HepG2 (cell line): ENCODE data around the gene DDIT4. TPM values are rescaled to one million over a fixed set of nuclear protein-coding genes. Genes with fewer than 3 reads are reported as not detected.

ENCODE experiments used
- CBX2 ChIP-seq, 2 experiments: fragments of 200-600 bp in 1 of 2; sonication (generic); formaldehyde crosslinking in 1 of 2; IDR thresholded peaks; 2 replicates each; pipeline versions ENCODE4 v1.7.0 to v1.8.1; 2018 to 2022; ENCODE audit warnings: low read depth in 2 of 2, low read length in 1 of 2, mild to moderate bottlenecking in 1 of 2, missing genetic modification reagents in 1 of 2
- FIP1L1 ChIP-seq: fragments of 200-400 bp; formaldehyde crosslinking; IDR thresholded peaks from 2 replicates; pipeline ENCODE4 v1.6.1; 2018; ENCODE audit warnings: low read depth, mild to moderate bottlenecking, low read length, moderate library complexity, borderline replicate concordance; ENCODE audit not compliant: insufficient read depth
- FUBP1 ChIP-seq: sonication (generic); formaldehyde crosslinking; IDR thresholded peaks from 2 replicates; pipeline ENCODE4 v1.5.1; 2020; ENCODE audit warnings: missing genetic modification reagents, mild to moderate bottlenecking, borderline replicate concordance
- GTF3A ChIP-seq: sonication (generic); formaldehyde crosslinking; conservative IDR thresholded peaks from 2 replicates; pipeline ENCODE4 v1.4.0; 2020; ENCODE audit warnings: mild to moderate bottlenecking, missing genetic modification reagents
- HOXA7 ChIP-seq: sonication (generic); formaldehyde crosslinking; IDR thresholded peaks from 2 replicates; pipeline ENCODE4 v1.8.1; 2022; ENCODE audit warnings: mild to moderate bottlenecking, missing genetic modification reagents, moderate library complexity
- MLXIP ChIP-seq: sonication (generic); formaldehyde crosslinking; IDR thresholded peaks from 2 replicates; pipeline ENCODE4 v1.9.0; 2021; ENCODE audit warnings: missing genetic modification reagents, borderline replicate concordance
- SALL2 ChIP-seq: sonication (generic); formaldehyde crosslinking; IDR thresholded peaks from 2 replicates; pipeline ENCODE4 v1.8.1; 2023; ENCODE audit warnings: mild to moderate bottlenecking, missing genetic modification reagents, inconsistent platforms
- SIX1 ChIP-seq: sonication (generic); formaldehyde crosslinking; IDR thresholded peaks from 2 replicates; pipeline ENCODE4 v1.4.0; 2020; ENCODE audit warnings: missing genetic modification reagents, borderline replicate concordance
- SMAD1 ChIP-seq: sonication (generic); formaldehyde crosslinking; IDR thresholded peaks from 2 replicates; pipeline ENCODE4 v1.4.0; 2020; ENCODE audit warnings: missing genetic modification reagents, low read depth, mild to moderate bottlenecking, borderline replicate concordance
- SMYD3 ChIP-seq: sonication (generic); formaldehyde crosslinking; IDR thresholded peaks from 2 replicates; pipeline ENCODE4 v1.8.1; 2023; ENCODE audit warnings: mild to moderate bottlenecking, missing genetic modification reagents
- TOPORS ChIP-seq: sonication (generic); formaldehyde crosslinking; IDR thresholded peaks from 2 replicates; pipeline ENCODE4 v1.8.0; 2023; ENCODE audit warnings: mild to moderate bottlenecking, missing genetic modification reagents
- ZNF33A ChIP-seq: sonication (generic); formaldehyde crosslinking; IDR thresholded peaks from 2 replicates; pipeline ENCODE4 v1.5.1; 2020; ENCODE audit warnings: missing genetic modification reagents, mild to moderate bottlenecking, moderate library complexity, borderline replicate concordance
- ZNF451 ChIP-seq: sonication (generic); formaldehyde crosslinking; IDR thresholded peaks from 2 replicates; pipeline ENCODE4 v1.5.0; 2020; ENCODE audit warnings: mild to moderate bottlenecking, missing genetic modification reagents
- ZNF646 ChIP-seq: sonication (generic); formaldehyde crosslinking; IDR thresholded peaks from 2 replicates; pipeline ENCODE4 v1.9.0; 2021; ENCODE audit warnings: mild to moderate bottlenecking, missing genetic modification reagents
- ZNF773 ChIP-seq: sonication (generic); formaldehyde crosslinking; IDR thresholded peaks from 2 replicates; pipeline ENCODE4 v1.4.0; 2020; ENCODE audit warnings: missing genetic modification reagents, borderline replicate concordance
- ZSCAN21 ChIP-seq: sonication (generic); formaldehyde crosslinking; IDR thresholded peaks from 2 replicates; pipeline ENCODE4 v1.8.0; 2022; ENCODE audit warnings: mild to moderate bottlenecking, missing genetic modification reagents, moderate library complexity, borderline replicate concordance
- polyA plus RNA-seq, 8 experiments: library from polyadenylated mRNA; depleted of rRNA in 3 of 8; stranded (reverse) in 7 of 8; unstranded in 1 of 8; fragments of >200 nt; fragmentation: Illumina TruSeq in 4 of 8; extraction: Trizol in 4 of 8; gene quantifications; 2 replicates each; pipeline versions ENCODE4 v1.2.1 to v1.2.3, GENCODE V29; 2011 to 2016; ENCODE audit warnings: low read depth in 4 of 8, missing spikeins in 1 of 8, mixed read lengths in 1 of 8; ENCODE audit not compliant: insufficient read depth in 1 of 8
- total RNA-seq, 5 experiments: library from RNA; depleted of rRNA; stranded (reverse); fragments of >200 nt; fragmentation: Illumina TruSeq; extraction: Trizol; gene quantifications; 2 replicates each; pipeline ENCODE4 v1.2.3, GENCODE V29; 2016; ENCODE audit warnings: low read depth in 1 of 5

DDIT4 gene
- total and polyA plus RNA-seq, 2 of the 13 experiments (the other 11 are each of a cell fraction or from before 2014, with no cell fraction given), result 35.6 to 40.7 TPM

GRCh38 chr10:72277996-72278667 is 4.4 kb downstream of the DDIT4 start (continued):
- TF ChIP-seq FUBP1 (CRISPR knock-in tag) (no peak), FIP1L1 (0 out of 2 replicates have a peak, but pooled peaks have one; percentile 9), ZSCAN21 (no peak), HOXA7 (CRISPR knock-in tag) (no peak), ZNF33A (CRISPR knock-in tag) (no peak), ZNF451 (CRISPR knock-in tag) (no peak), SALL2 (CRISPR knock-in tag) (no peak), GTF3A (CRISPR knock-in tag) (no peak), MLXIP (no peak), SIX1 (CRISPR knock-in tag) (no peak), SMAD1 (no peak), ZNF646 (CRISPR knock-in tag) (no peak), SMYD3 (CRISPR knock-in tag) (no peak), TOPORS (CRISPR knock-in tag) (no peak), CBX2 (IDR thresholded peaks at IDR 0.05; ENCODE audit: low read depth, low read length) (no peak), CBX2 (CRISPR knock-in tag; IDR thresholded peaks at IDR 0.05; ENCODE audit: low read depth) (no peak), ZNF773 (CRISPR knock-in tag) (no peak)
